HepG2 (cell line): ENCODE data around the gene NDE1. TPM values are rescaled to one million over a fixed set of nuclear protein-coding genes. Genes with fewer than 3 reads are reported as not detected.

Experiments
- ERF ChIP-seq: IDR thresholded peaks from 2 replicates; pipeline ENCODE4 v1.6.1; 2018; ENCODE audit warnings: missing biosample characterization, missing genetic modification reagents
- HMG20B ChIP-seq: conservative IDR thresholded peaks from 2 replicates; pipeline ENCODE4 v1.6.1; 2016; ENCODE audit warnings: missing genetic modification reagents, missing compliant biosample characterization
- MXD4 ChIP-seq: IDR thresholded peaks from 2 replicates; pipeline ENCODE4 v1.6.1; 2016; ENCODE audit warnings: mild to moderate bottlenecking, missing biosample characterization, missing genetic modification reagents
- MYNN ChIP-seq: sonication (generic); formaldehyde crosslinking; IDR thresholded peaks from 2 replicates; pipeline ENCODE4 v1.4.0; 2020; ENCODE audit warnings: mild to moderate bottlenecking, low read depth, missing genetic modification reagents
- MZF1 ChIP-seq: sonication (generic); formaldehyde crosslinking; IDR thresholded peaks from 2 replicates; pipeline ENCODE4 v1.8.1; 2023; ENCODE audit warnings: mild to moderate bottlenecking, missing genetic modification reagents, borderline replicate concordance
- NCOR1 ChIP-seq: fragments of 200-600 bp; sonication (generic); IDR thresholded peaks from 2 replicates; pipeline ENCODE4 v1.7.0; 2017; ENCODE audit warnings: antibody characterized with exemption, low read length, borderline replicate concordance
- RXRB ChIP-seq: IDR thresholded peaks from 2 replicates; pipeline ENCODE4 v1.6.1; 2016; ENCODE audit warnings: borderline replicate concordance, missing genetic modification reagents, missing compliant biosample characterization
- TP53 ChIP-seq: sonication (generic); formaldehyde crosslinking; conservative IDR thresholded peaks from 2 replicates; pipeline ENCODE4 v1.4.0; 2020; ENCODE audit warnings: missing genetic modification reagents
- XBP1 ChIP-seq: sonication (generic); formaldehyde crosslinking; IDR thresholded peaks from 2 replicates; pipeline ENCODE4 v1.5.0; 2020; ENCODE audit warnings: missing genetic modification reagents
- ZNF567 ChIP-seq: sonication (generic); formaldehyde crosslinking; IDR thresholded peaks from 2 replicates; pipeline ENCODE4 v1.8.1; 2023; ENCODE audit warnings: mild to moderate bottlenecking, missing genetic modification reagents, borderline replicate concordance
- ZNF766 ChIP-seq: sonication (generic); formaldehyde crosslinking; IDR thresholded peaks from 2 replicates; pipeline ENCODE4 v1.5.0; 2020; ENCODE audit warnings: missing genetic modification reagents, borderline replicate concordance
- polyA plus RNA-seq, 8 experiments: library from polyadenylated mRNA; depleted of rRNA in 3 of 8; stranded (reverse) in 7 of 8; unstranded in 1 of 8; fragments of >200 nt; fragmentation: Illumina TruSeq in 4 of 8; extraction: Trizol in 4 of 8; gene quantifications; 2 replicates each; pipeline versions ENCODE4 v1.2.1 to v1.2.3, GENCODE V29; 2011 to 2016; ENCODE audit warnings: low read depth in 4 of 8, missing spikeins in 1 of 8, mixed read lengths in 1 of 8; ENCODE audit not compliant: insufficient read depth in 1 of 8
- total RNA-seq, 5 experiments: library from RNA; depleted of rRNA; stranded (reverse); fragments of >200 nt; fragmentation: Illumina TruSeq; extraction: Trizol; gene quantifications; 2 replicates each; pipeline ENCODE4 v1.2.3, GENCODE V29; 2016; ENCODE audit warnings: low read depth in 1 of 5
- TF ChIP-seq, protein P1 (sequence below): sonication (generic); formaldehyde crosslinking; IDR thresholded peaks from 2 replicates; pipeline ENCODE4 v1.9.0; 2022; ENCODE audit warnings: missing genetic modification reagents, mild to moderate bottlenecking, borderline replicate concordance
- TF ChIP-seq, protein P2 (sequence below): sonication (generic); formaldehyde crosslinking; IDR thresholded peaks from 2 replicates; pipeline ENCODE4 v1.4.0; 2020; ENCODE audit warnings: missing genetic modification reagents
- TF ChIP-seq, protein P3 (sequence below): sonication (generic); formaldehyde crosslinking; IDR thresholded peaks from 2 replicates; pipeline ENCODE4 v1.4.0; 2020; ENCODE audit warnings: missing genetic modification reagents
- TF ChIP-seq, protein P4 (sequence below): fragments of 450-650 bp; IDR thresholded peaks from 2 replicates; pipeline ENCODE4 v1.6.1; 2016
- TF ChIP-seq, protein P5 (sequence below): sonication (generic); formaldehyde crosslinking; IDR thresholded peaks from 2 replicates; pipeline ENCODE4 v1.5.0; 2020; ENCODE audit warnings: mild to moderate bottlenecking, missing genetic modification reagents
- TF ChIP-seq, protein P6 (sequence below): sonication (generic); formaldehyde crosslinking; IDR thresholded peaks from 2 replicates; pipeline ENCODE4 v1.8.0; 2022; ENCODE audit warnings: mild to moderate bottlenecking, missing genetic modification reagents, borderline replicate concordance
- TF ChIP-seq, protein P7 (sequence below): sonication (generic); formaldehyde crosslinking; IDR thresholded peaks from 2 replicates; pipeline ENCODE4 v1.4.0; 2020; ENCODE audit warnings: missing genetic modification reagents
- TF ChIP-seq, protein P8 (sequence below): sonication (generic); formaldehyde crosslinking; IDR thresholded peaks from 2 replicates; pipeline ENCODE4 v1.5.0; 2020; ENCODE audit warnings: missing genetic modification reagents, mild to moderate bottlenecking, borderline replicate concordance

Gene NDE1
- total and polyA plus RNA-seq, 2 of the 13 experiments (the other 11 are each of a cell fraction or from before 2014, with no cell fraction given), result 40.9 to 72.5 TPM

DNA sequence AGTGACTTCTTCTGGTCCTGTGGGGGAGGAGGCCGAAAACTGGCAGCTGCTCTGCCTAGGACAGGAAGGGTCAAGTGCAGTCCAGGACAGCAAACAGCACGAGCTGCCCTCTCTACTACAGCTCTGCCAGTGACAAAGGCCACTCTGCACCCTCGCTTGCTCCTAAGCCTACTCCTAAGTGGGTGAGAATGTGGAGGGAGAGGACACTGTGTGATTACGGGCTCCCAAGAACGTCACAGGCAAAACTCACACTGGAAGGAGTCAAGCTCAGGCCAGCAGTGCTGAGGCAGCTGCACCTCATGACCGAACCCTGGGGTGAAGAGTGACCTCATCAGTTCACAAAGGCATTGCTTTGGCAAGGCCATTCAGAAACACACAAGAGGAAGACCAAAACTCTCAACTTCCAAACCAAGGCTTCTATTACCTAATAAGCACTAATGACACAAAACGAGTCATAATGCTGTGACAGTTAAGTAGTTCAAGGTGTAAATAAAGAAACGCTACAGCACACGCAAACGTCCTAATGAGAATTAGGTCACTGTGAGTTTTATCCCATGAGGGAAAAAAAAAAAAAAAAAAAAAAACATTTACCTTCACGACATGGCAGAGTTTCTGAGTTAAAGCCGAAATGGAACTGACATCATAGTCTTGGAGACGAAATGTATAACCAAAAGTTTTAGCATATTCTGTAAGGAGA lies 42.2 kb upstream of the NDE1 start (continued):
- TF ChIP-seq, protein P1, sequence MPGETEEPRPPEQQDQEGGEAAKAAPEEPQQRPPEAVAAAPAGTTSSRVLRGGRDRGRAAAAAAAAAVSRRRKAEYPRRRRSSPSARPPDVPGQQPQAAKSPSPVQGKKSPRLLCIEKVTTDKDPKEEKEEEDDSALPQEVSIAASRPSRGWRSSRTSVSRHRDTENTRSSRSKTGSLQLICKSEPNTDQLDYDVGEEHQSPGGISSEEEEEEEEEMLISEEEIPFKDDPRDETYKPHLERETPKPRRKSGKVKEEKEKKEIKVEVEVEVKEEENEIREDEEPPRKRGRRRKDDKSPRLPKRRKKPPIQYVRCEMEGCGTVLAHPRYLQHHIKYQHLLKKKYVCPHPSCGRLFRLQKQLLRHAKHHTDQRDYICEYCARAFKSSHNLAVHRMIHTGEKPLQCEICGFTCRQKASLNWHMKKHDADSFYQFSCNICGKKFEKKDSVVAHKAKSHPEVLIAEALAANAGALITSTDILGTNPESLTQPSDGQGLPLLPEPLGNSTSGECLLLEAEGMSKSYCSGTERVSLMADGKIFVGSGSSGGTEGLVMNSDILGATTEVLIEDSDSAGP (CRISPR knock-in tag), result peak; percentile 59; the same call in 1 of the 2 replicates
- TF ChIP-seq MYNN, result no peak
- no peak for TF ChIP-seq XBP1 (CRISPR knock-in tag)
- TF ChIP-seq ERF (CRISPR knock-in tag), result peak; percentile 17; the same call in 1 of the 2 replicates
- no peak for TF ChIP-seq MZF1 (CRISPR knock-in tag)
- TF ChIP-seq TP53, result no peak
- TF ChIP-seq, protein P2, sequence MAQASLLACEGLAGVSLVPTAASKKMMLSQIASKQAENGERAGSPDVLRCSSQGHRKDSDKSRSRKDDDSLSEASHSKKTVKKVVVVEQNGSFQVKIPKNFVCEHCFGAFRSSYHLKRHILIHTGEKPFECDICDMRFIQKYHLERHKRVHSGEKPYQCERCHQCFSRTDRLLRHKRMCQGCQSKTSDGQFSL (CRISPR knock-in tag), result no peak
- TF ChIP-seq, protein P3, sequence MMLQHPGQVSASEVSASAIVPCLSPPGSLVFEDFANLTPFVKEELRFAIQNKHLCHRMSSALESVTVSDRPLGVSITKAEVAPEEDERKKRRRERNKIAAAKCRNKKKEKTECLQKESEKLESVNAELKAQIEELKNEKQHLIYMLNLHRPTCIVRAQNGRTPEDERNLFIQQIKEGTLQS (CRISPR knock-in tag), result no peak
- TF ChIP-seq, protein P4, sequence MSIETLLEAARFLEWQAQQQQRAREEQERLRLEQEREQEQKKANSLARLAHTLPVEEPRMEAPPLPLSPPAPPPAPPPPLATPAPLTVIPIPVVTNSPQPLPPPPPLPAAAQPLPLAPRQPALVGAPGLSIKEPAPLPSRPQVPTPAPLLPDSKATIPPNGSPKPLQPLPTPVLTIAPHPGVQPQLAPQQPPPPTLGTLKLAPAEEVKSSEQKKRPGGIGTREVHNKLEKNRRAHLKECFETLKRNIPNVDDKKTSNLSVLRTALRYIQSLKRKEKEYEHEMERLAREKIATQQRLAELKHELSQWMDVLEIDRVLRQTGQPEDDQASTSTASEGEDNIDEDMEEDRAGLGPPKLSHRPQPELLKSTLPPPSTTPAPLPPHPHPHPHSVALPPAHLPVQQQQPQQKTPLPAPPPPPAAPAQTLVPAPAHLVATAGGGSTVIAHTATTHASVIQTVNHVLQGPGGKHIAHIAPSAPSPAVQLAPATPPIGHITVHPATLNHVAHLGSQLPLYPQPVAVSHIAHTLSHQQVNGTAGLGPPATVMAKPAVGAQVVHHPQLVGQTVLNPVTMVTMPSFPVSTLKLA, result no peak
- TF ChIP-seq, protein P5, sequence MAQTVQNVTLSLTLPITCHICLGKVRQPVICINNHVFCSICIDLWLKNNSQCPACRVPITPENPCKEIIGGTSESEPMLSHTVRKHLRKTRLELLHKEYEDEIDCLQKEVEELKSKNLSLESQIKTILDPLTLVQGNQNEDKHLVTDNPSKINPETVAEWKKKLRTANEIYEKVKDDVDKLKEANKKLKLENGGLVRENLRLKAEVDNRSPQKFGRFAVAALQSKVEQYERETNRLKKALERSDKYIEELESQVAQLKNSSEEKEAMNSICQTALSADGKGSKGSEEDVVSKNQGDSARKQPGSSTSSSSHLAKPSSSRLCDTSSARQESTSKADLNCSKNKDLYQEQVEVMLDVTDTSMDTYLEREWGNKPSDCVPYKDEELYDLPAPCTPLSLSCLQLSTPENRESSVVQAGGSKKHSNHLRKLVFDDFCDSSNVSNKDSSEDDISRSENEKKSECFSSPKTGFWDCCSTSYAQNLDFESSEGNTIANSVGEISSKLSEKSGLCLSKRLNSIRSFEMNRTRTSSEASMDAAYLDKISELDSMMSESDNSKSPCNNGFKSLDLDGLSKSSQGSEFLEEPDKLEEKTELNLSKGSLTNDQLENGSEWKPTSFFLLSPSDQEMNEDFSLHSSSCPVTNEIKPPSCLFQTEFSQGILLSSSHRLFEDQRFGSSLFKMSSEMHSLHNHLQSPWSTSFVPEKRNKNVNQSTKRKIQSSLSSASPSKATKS (CRISPR knock-in tag), result no peak
- TF ChIP-seq ZNF567, result no peak
- TF ChIP-seq, protein P6, sequence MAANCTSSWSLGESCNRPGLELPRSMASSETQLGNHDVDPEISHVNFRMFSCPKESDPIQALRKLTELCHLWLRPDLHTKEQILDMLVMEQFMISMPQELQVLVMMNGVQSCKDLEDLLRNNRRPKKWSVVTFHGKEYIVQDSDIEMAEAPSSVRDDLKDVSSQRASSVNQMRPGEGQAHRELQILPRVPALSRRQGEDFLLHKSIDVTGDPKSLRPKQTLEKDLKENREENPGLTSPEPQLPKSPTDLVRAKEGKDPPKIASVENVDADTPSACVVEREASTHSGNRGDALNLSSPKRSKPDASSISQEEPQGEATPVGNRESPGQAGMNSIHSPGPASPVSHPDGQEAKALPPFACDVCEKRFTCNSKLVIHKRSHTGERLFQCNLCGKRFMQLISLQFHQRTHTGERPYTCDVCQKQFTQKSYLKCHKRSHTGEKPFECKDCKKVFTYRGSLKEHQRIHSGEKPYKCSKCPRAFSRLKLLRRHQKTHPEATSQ (CRISPR knock-in tag), result no peak
- TF ChIP-seq RXRB, result peak; percentile 67; the same call in 1 of the 2 replicates
- no peak for TF ChIP-seq NCOR1
- no peak; the same call in 1 of the 2 replicates for TF ChIP-seq MXD4 (CRISPR knock-in tag)
- TF ChIP-seq, protein P7, sequence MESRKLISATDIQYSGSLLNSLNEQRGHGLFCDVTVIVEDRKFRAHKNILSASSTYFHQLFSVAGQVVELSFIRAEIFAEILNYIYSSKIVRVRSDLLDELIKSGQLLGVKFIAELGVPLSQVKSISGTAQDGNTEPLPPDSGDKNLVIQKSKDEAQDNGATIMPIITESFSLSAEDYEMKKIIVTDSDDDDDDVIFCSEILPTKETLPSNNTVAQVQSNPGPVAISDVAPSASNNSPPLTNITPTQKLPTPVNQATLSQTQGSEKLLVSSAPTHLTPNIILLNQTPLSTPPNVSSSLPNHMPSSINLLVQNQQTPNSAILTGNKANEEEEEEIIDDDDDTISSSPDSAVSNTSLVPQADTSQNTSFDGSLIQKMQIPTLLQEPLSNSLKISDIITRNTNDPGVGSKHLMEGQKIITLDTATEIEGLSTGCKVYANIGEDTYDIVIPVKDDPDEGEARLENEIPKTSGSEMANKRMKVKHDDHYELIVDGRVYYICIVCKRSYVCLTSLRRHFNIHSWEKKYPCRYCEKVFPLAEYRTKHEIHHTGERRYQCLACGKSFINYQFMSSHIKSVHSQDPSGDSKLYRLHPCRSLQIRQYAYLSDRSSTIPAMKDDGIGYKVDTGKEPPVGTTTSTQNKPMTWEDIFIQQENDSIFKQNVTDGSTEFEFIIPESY (CRISPR knock-in tag), result no peak
- no peak for TF ChIP-seq ZNF766
- TF ChIP-seq, protein P8, sequence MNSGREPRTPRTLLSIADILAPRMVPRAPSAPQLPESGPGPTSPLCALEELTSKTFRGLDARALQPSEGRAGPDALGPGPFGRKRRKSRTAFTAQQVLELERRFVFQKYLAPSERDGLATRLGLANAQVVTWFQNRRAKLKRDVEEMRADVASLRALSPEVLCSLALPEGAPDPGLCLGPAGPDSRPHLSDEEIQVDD, result peak; percentile 59; the same call in 1 of the 2 replicates
- no peak for TF ChIP-seq HMG20B (CRISPR knock-in tag)
